ENCODE data around the gene GREB1L.
A peak's percentile ranks its signal among the peaks of the same experiment; 100 is the strongest.
"Not testable (repeated sequence)": the region's sequence is repeated elsewhere in the genome, so short reads cannot be mapped to it uniquely, and the experiment has no call there.

The GREB1L gene

GRCh38 chr18:21242141-21242779, at the start of gene GREB1L:
TSS of gene GREB1L (plus strand) at chr18:21242232. CDS start at chr18:21383519, 141,287 bp downstream.
- DNase-seq: peak; percentile 88

- no peak for DNase-seq
Measured at GRCh38 chr18:21192308-21192624, 49.8 kb upstream of the GREB1L start.

- DNase-seq: peak; percentile 58
Measured at GRCh38 chr18:21194871-21195771, 46.9 kb upstream of the GREB1L start.

GRCh38 chr18:21196426-21196825, 45.6 kb upstream of the GREB1L start:
- DNase-seq: no peak

GRCh38 chr18:21203126-21203525, 38.9 kb upstream of the GREB1L start:
- no peak for DNase-seq

GRCh38 chr18:21203542-21204241, 38.3 kb upstream of the GREB1L start:
- DNase-seq: no peak

GRCh38 chr18:21205695-21206094, 36.3 kb upstream of the GREB1L start:
- no peak for DNase-seq

GRCh38 chr18:21210278-21210677, 31.8 kb upstream of the GREB1L start:
- no peak for DNase-seq

- DNase-seq: no peak
Measured at GRCh38 chr18:21210784-21211183, 31.2 kb upstream of the GREB1L start.

- DNase-seq: not testable (repeated sequence)
Measured at GRCh38 chr18:21214409-21214808, 27.6 kb upstream of the GREB1L start.

- no peak for DNase-seq
Measured at GRCh38 chr18:21215490-21215889, 26.5 kb upstream of the GREB1L start.

- DNase-seq: no peak
Measured at GRCh38 chr18:21218862-21219261, 23.2 kb upstream of the GREB1L start.

GRCh38 chr18:21230436-21230835, 11.6 kb upstream of the GREB1L start:
- DNase-seq: no peak

GRCh38 chr18:21241301-21242048, 557 bp upstream of the GREB1L start:
- DNase-seq: peak; percentile 73

- DNase-seq: peak; percentile 63
Measured at GRCh38 chr18:21242780-21243401, 859 bp downstream of the GREB1L start.

- DNase-seq: peak; percentile 54
Measured at GRCh38 chr18:21254576-21254975, 12.5 kb downstream of the GREB1L start.

- DNase-seq: no peak
Measured at GRCh38 chr18:21255211-21255610, 13.2 kb downstream of the GREB1L start.

- no peak for DNase-seq
Measured at GRCh38 chr18:21257386-21257785, 15.4 kb downstream of the GREB1L start.

GRCh38 chr18:21260621-21261020, 18.6 kb downstream of the GREB1L start:
- DNase-seq: no peak

- no peak for DNase-seq
Measured at GRCh38 chr18:21261352-21261751, 19.3 kb downstream of the GREB1L start.

GRCh38 chr18:21262244-21262643, 20.2 kb downstream of the GREB1L start:
- DNase-seq: no peak

- no peak for DNase-seq
Measured at GRCh38 chr18:21262979-21263378, 20.9 kb downstream of the GREB1L start.
